Measurements from ENCODE around the gene RAB3GAP1.
"Not testable (repeated sequence)": the region's sequence is repeated elsewhere in the genome, so short reads cannot be mapped to it uniquely, and the experiment has no call there.

The RAB3GAP1 gene

DNA sequence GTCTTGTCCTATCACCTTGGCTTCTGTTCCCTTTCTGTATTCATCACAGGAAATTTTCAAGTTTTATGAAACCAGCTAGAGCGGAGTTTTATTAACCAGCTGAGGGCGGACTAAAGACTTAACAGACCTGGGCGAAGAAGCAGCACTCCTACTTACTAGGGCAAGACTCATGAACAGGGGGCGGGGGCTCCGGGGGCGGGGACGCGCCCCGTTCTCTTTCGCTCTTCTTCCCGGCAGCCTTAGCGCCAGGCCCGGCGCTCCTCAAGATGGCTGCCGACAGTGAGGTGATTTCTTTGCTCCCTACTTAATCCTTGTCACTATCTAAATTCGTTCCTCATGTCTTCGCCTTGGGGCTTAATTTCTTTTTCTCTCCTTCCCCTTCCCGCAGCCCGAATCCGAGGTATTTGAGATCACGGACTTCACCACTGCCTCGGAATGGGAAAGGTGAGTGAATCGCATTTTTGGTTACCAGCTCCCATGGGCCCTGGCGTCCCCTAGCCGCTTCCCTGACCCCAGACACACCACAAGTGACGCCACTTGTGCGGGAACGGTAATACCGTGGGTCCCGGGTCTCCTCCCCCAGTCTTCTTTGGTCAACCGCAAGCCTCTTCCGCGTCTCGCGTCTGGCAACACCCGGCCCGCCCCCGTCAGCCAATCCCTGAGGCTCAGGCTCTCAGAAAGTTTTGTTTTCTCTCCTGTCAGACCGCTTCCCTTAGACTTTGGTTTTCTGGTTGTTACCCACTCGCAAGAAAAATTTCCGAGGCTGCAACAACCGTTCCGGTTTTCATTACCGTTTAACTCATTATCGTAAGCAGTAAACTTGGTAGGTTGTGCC lies at the start of gene RAB3GAP1:
Gene RAB3GAP1, plus strand, starts transcription at position 251 of the 835 bp plus-strand sequence. Its CDS starts 16 bp downstream, at position 267.
- peak; percentile 64 for DNase-seq

DNA sequence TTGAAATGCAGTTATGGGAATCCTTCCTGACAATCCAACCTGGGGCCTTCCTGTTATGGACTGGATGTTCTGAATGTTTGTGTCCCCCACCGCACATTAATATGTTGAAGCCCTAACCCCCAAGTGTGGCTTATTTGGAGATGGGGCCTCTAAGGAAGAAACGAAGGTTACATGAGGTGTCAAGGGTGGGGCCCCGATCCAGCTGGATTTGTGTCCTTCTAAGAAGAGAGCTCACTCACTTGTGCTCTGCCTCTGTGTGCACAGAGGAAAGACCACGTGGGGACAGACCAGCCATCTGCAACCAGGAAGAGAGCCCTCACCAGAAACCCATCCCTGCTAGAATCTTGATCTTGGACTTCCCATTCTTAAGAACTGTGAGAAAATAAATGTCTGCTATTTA lies 49.3 kb upstream of the RAB3GAP1 start:
- no peak for DNase-seq

DNA sequence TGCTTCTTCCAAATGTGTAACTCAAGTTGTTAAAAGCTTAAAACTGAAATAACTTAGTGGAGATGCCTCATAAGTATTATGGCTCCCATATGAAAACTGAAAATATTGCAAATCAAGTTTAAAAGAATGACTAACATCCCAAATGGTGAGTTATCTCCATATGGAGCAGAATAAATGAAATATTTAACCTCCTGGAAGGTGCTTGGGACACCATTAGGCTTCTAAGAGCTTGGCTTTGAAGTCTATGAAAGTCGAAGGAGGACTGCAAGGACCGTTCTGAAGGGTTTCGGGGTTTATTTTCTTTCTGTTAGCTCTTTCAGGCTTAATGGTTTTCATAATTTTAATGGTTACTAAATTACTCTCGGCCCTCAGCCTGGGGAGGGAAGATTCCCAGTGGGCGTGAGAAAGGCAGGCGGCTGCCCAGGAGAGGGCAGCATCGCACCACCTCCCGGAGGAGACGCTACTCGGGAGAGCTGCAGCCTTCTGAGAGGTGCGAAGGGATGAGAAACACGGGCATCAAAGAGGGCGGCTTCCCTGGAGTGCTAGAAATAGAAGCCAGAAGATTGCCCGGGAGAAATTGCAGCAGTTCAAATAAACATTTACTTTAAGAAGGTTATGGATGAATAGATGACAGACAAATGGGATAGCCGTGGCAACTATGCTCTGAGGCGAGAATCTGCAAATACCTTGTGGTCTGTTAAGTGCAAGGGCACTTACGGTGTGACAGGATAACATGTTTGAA lies 47.9 kb upstream of the RAB3GAP1 start:
- DNase-seq: peak; percentile 68

DNA sequence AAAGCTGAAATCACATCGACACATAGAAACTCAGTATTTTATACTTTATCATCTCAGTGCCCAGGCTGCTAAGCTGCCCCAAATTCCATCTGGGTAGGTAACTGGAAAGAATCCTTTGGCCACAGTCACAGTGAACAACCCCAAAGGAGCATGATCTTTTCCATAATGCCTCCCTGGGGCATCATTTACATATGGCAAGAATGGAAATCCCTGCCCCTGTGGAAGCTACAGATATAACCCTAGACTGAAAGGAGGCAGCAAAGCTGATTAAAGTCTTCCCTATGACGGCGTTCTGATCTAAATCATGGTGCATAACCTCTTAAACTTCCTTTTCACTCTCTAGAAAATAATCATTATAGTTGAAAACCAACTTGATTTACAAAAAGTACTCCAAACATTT lies 46.3 kb upstream of the RAB3GAP1 start:
- no peak for DNase-seq

DNA sequence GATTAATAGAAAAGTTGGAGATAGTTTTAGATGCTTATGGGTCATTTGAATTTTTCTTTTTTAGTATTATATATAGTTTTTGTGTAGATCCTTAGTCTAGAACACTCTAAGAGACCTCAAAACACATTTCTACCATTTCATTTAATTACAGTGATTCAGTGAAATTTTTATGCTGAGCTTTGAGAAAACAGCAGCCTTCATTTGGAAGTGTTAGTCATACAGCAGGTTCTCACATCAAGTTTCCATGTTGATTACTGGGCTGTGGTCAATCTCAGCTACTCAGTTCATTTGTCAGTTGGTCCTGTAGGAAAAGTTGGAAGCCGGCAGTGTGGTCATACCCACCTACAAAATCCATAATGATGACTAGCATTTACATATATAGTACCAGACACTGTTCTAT lies 42.8 kb upstream of the RAB3GAP1 start:
- DNase-seq: no peak

DNA sequence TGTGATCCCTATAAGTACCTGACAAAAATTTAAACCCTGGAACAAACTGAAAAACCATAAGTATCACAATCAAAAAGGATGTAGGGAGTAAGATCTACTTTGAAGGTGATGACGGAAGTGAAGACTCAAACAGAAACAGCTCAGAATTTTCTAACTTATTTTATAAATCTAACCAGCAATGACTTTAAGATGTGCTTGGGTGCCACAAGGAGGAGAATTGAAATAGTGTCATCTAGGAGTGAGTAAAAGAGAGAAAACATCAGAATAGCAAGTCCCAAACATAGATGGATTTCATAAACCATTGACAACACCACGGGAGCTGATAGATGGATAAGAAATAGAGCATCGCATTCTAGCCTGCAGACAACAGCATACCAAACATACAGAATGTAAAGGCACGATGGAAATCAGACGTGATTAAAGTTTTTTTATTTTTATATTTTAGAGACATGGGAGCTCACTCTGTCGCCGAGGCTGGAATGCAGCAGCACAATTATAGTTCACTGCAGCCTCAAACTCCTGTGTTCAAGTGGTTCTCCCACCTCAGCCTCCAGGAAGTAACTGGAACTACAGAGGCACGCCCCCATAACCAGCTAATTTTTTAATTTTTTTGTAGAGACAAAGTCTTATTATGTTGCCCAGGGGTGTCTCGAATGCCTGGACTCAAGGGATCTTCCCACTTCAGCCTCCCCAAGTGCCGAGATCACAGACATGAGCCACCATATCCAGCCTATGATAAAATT lies 41.7 kb upstream of the RAB3GAP1 start:
- no peak for DNase-seq

DNA sequence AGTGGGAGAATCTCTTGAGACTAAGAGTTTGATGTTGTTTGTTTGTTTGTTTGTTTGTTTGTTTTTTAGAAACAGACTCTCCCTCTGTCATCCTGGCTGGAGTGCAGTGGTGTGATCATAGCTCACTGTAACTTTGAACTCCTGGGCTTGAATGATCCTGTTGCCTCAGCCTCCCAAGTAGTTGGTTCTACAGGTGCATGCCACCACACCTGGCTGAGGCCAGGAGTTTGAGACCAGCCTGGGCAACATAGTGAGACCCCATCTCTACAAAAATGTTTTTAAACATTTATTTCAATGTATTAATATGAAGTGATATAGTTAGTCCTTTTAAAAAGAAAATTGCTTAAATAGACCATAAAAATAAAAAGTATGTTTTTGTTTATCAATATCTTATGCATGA lies 40.5 kb upstream of the RAB3GAP1 start:
- DNase-seq: no peak

DNA sequence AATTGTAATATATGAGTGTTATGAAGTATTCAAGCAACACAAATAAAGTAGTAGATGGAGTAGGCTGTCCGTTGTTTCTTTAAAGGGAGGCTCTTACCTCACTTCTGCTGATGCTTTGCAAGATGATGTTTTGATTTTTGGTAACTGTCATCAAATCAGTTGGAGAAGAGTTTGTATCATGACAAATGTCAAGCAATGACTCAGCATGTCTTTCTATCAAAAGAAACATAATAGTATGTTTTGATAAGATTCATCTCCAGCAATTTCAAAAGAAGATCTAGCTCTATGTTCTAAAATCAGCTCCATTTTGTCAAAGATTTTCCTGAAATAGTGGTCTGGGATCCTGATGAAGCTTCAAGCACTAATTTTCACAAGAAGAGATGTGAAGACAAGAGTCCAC lies 30.5 kb upstream of the RAB3GAP1 start:
- no peak for DNase-seq

DNA sequence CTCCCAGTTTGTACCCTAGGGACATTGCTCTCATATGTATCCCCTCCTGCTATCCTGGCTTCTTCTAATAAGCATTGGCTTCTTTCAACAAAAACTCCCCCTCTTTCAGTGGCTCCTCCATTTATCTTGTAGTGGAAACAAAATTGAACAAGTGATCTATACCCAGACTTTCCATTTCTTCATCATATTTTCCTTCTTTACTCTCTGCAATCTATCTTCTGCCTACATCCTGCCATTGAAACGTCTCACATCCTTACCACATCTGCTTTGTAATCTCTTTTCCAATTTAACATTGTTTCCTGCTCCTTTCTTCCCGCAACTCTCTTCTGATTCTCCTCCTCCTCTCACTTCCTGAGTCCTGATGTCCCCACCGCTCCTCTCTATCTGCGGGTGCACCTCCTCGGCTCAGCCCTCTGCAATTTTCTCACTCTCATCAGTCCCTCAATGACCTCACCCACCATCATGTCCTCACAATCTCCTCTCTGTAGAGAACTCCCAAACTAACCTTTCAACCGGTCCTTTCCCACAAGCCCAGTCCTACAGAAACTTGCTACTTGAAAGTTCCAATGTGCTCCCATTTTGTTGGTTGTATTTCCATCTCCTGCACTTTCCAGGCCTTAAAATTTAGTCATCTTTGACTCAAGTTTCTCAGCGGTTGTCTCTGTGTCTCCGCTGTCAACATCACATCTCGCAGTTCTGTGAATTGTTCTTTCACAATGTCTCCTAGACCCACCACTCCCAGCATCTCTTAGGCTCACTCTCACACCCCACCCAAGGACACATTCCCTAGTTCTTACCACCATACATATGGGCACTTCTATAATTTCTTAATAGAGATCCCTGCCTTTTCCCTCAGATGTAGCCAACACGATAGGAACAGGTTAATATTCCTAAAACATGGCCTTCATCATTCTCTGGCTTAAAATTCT lies 28.9 kb upstream of the RAB3GAP1 start:
- DNase-seq: no peak

DNA sequence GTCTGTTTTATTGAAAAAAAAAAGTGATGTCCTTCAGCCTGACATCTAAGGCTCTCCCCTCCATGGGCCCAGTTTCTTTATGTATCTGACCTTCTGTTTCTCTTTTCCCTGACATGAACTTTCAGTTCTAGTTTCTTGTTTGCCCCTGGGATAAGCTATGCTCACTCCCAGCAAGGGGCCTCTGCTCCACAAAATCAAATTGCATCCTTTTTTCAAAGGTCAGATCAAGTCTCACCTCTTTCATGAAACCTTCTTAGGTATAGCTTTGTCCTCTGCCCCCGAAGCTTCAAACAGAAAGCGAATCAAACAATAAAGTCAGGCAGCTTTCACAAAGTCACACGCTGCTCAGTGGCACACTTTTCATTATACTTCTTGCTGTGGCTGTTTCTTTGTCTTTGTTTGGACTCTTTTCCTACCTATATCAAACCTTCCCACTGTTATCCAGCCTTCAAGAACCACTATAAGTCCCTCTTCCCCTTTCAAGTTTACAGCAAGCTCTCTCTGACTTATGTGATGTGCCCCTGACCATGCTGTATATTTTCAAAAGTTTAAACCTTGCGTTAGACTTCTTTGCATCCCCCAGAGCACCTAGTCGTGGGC lies 28.1 kb upstream of the RAB3GAP1 start:
- DNase-seq: no peak

DNA sequence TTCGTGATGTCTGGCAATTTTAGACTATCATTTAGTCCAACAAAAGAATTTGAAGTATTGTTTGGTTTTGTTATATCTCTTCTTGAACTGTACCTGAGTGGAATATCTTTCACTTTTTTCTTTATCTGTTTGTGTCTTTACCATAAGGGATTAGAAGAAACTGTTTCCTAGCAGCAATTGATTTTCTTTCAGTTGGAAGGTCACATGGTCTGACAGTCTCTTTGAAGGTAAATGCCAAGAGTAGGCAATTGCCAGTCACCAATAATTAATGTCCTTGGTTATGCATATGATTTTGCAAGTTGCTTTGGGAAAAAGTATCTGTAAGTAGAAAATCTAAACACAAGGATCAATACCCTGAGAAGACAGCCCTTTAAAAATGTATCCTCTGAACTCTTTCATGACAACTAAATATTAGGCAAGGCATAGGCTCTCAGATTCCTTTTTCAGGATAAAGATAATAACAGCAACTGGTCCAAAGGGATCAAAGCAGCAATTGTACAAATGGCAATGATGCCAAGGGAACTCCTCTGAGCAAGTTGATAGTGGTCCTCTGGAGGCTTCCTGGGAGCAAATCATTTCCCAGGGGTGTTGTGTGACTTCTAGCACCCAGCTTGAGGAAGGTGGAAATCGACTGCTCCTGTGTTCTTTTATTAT lies 22.5 kb upstream of the RAB3GAP1 start:
- no peak for DNase-seq

DNA sequence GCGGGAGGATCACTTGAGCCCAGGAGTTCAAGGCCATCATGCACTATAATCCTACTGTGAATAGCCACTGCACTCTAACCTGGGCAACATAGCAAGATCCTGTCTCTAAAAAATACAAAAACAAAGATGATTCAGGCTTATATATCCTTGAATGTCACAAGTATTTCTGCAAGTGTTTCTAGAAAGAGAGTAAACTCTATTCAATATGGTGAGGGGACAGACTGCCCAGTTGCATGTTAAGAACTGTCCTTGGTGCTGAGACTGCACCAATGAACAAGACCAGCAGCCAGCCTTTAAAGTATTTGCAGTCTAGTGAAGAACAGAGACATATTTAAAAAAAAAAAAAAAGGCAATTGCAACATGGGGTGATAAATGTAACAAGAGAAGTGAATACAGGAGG lies 21.3 kb upstream of the RAB3GAP1 start:
- no peak for DNase-seq

DNA sequence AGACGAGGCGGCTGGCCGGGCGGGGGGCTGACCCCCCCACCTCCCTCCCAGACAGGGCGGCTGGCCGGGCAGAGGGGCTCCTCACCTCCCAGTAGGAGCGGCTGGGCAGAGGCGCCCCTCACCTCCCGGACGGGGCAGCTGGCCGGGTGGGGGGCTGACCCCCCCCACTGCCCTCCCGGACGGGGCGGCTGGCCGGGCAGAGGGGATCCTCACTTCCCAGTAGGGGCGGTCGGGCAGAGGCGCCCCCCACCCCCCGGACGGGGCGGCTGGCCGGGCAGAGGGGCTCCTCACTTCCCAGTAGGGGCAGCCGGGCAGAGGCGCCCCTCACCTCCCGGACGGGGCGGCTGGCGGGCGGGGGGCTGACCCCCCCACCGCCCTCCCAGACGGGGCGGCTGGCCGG lies 18.9 kb upstream of the RAB3GAP1 start:
- DNase-seq: not testable (repeated sequence)

DNA sequence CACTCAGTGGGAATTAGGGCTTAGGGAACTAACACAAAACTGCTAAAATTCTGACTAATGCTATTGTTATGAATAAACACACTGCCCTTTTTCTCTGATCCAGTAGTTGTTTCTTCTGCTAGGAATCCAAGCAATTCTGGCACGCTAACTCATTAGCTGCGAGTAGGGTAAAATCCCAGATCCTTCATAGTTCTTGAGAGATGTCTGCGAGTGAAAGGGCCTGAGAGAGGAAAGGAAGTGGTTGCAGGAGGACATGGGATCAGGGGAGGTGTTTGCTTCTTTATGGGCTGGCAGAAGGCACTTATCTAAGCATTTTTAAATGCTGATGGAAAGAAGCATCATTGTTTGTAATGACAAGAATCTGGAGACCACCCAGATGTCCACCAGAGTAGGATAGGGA lies 14.3 kb upstream of the RAB3GAP1 start:
- no peak for DNase-seq

DNA sequence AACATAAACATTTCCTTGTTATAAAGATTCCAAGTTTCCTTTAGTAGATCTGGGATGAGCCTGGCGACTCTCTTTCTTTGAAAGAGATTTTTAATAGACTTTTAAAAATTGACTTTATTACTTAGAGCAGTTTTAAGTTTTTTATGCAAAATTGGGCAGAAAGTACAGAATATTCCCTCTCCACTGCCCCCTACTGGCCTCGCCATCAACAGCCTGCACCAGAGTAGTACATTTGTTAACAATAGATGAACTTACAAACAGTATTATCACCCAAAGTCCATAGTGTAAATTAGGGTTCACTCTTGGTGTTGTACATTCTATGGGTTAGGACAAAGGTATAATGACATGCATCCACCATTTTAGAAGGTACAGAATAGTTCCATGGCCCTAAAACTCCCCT lies 8.7 kb upstream of the RAB3GAP1 start:
- no peak for DNase-seq

DNA sequence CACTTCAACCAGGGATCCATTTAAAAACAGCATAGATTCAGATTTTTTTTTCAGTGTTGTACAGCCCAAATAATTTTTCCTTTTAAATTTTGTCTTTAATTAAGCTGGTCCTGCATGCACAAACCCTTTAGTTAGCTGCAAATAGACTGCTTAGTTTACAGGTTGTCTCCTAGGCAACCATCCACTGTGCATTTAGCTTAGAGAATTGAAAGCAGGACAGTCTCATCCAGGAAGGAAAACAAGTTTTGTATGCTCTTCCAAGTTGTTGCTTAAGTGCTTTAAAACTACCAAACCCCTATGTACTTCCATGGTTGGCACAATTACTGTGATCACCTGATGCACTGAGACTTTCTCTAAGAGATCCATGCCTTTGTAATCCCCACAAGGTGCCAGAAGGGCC lies 4.8 kb upstream of the RAB3GAP1 start, which contains the start of gene MAP3K19:
Gene MAP3K19, minus strand, starts transcription at position 148 of the 400 bp plus-strand sequence. CDS start 22,800 bp downstream, outside the sequence.
- no peak for DNase-seq

DNA sequence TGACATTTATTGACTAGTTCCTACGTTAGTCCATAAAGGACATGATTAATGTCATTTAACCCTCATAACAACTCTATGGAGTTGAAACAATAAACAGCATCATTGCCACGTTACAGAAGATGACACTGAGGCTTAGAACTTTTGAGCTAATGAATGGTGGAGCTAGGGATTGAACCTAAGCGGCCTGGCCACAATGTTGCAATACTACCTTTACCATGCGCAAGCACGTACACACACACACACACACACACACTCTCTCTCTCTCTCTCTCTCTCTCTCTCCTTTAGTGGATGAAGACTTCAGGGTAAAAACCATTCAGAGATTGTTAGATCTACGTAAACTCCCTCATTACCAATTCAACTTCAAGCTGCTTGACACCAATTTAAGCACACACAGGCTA lies 4.0 kb upstream of the RAB3GAP1 start:
- DNase-seq: no peak

DNA sequence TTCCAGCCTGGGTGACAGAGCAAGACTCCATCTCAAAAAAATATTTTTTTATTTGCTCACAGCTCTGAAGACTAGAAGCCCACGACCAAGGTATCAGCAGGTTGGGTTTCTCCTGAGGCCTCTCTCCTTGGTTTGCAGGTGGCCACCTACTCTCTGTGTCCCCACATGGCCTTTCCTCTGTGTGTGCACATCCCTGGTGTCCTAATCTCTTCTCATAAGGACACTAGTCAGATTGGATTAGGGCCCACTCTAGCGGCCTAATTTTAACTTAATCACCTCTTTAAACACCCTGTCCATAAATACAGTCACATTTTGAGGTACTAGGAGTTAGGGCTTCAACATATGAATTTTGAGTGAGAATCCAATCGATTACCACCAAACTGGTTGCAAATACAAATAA lies 2.0 kb upstream of the RAB3GAP1 start:
- no peak for DNase-seq

DNA sequence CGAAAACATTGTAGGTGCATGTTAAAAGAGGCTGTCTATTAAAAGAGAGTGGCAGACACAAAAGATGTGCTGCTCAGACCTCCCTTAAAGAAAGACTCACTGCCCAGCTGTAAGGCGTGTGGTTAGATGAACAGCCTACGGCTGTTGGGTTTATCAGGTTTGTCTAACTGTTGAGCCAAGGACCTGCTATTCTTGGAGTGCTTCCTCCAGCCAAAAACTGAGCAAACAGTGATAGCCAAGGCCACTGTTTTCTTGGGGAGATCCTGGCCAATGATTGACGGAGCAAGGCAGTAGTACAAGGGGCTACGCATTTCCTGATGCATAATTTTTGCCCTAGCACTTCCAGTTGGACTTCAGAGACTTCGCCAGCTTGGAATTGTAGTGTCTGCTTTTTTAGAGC lies 1.4 kb upstream of the RAB3GAP1 start:
- DNase-seq: no peak

DNA sequence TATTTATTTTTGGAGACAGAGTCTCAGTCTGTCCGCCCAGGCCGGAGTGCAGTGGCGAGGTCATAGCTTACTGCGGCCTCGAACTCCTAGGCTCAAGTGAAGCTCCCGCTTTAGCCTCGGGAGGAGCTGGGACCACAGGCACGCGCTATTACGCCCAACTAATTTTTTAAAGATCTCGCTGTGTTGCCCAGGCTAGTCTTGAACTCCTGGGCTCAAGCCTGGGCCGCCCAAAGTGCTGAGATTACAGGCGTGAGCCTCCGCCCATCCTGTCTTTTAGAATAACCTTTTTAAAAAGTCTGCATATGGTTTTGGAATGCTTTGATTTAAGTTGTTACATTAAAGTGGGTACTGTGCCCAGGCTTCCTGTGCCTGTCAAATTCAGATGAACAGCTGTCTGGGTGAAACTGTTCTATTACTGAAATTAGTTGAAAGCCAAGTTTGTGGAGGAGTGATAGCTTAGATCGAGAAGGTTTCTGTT lies 944 bp downstream of the RAB3GAP1 start:
- DNase-seq: no peak

DNA sequence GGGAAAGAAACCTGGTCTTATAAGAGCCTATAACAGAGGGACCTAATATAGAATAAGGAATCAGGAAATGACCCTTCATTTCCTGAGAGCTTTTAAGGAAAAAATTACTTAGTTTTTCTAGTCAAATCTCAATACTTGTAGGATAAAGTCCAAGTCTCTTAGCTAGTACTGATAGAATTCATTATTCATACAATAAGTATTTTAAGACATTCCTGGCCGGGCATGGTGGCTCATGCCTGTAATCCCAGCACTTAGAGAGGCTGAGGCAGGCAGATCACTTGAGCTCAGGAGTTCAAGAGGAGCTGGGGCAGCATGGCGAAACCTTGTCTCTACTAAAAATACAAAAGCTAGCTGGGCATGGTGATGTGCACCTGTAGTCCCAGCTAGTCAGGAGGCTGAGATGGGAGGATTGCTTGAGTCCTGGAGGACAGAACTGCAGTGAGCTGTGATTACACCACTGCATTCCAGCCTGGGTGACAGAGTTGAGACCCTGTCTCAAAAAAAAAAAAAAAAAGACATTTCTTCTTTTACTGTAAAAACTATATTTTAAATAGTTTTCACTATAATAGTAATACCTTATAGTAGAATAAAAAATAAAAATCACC lies 3.2 kb downstream of the RAB3GAP1 start:
- no peak for DNase-seq
